Gastroesophageal sphincter (tissue), 3 donors: ENCODE data around the gene MICAL1.

Experiments used
- EP300 ChIP-seq: sonication (generic); formaldehyde crosslinking; IDR thresholded peaks from one replicate; pipeline ENCODE4 v1.6.1; 2017; ENCODE audit warnings: antibody characterized with exemption, mild to moderate bottlenecking
- TF ChIP-seq, protein P1 (sequence below), 4 experiments: fragments of 200-600 bp in 2 of 4; fragments of 450-650 bp in 2 of 4; sonication (generic) in 1 of 4; IDR thresholded peaks; one replicate each; pipeline ENCODE4 v1.5.1; 2017 to 2019; ENCODE audit warnings: antibody characterized with exemption in 4 of 4, mild to moderate bottlenecking in 2 of 4, moderate library complexity in 2 of 4

DNA sequence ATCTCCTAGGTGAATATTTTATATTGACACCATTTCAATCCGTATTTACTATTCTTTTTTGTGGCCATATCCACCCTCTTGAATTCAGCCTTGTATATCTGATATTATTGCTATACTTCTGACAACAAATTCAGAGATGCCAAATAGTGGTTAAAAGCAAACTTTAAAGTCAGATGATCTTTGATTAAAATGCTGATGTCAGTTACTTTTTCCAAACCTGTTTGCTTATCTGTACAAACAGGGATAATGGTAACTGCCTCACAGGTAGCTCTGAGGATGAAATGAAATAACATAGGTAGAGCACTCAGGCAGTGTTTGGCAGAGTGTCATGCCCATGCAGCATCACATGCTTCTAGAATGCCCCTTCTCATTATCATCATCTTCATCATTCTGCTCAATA lies 34.4 kb downstream of the MICAL1 start:
- TF ChIP-seq, protein P1, sequence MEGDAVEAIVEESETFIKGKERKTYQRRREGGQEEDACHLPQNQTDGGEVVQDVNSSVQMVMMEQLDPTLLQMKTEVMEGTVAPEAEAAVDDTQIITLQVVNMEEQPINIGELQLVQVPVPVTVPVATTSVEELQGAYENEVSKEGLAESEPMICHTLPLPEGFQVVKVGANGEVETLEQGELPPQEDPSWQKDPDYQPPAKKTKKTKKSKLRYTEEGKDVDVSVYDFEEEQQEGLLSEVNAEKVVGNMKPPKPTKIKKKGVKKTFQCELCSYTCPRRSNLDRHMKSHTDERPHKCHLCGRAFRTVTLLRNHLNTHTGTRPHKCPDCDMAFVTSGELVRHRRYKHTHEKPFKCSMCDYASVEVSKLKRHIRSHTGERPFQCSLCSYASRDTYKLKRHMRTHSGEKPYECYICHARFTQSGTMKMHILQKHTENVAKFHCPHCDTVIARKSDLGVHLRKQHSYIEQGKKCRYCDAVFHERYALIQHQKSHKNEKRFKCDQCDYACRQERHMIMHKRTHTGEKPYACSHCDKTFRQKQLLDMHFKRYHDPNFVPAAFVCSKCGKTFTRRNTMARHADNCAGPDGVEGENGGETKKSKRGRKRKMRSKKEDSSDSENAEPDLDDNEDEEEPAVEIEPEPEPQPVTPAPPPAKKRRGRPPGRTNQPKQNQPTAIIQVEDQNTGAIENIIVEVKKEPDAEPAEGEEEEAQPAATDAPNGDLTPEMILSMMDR (IDR thresholded peaks at IDR 0.05) = no peak
- TF ChIP-seq EP300 = no peak
